ENCODE results near the gene MYEOV. TPM values are rescaled to one million over a fixed set of nuclear protein-coding genes. Genes with fewer than 3 reads are reported as not detected.

Gene MYEOV
- total RNA-seq, 1 experiment from 2014 or later, result 182 TPM

GRCh38 chr11:69316956-69317355 is 23.0 kb downstream of the MYEOV start:
- peaks cover 89% of the 10 kb centered on the region for H3F3A ChIP-seq (ENCODE audit: insufficient read depth, low read depth)
- H3K4me2 ChIP-seq, result peak overlapping the region; percentile 79
- intact Hi-C loops (cut with micrococcal nuclease; ENCODE audit: unreplicated experiment), result no loop called here
- peaks cover 100% of the 10 kb centered on the region for H3K79me2 ChIP-seq (ENCODE audit: low read depth)
- no peaks in the 10 kb centered on the region for H3K27me3 ChIP-seq (ENCODE audit: insufficient read depth, low read depth)
- H3K27ac ChIP-seq, result peak overlapping the region; percentile 93
- TF ChIP-seq EZH2 (IDR thresholded peaks at IDR 0.05; ENCODE audit: low read depth), result no peak
- no peak for TF ChIP-seq CTCF (conservative IDR thresholded peaks at IDR 0.05)
- no peak for DNase-seq
- H3K9me3 ChIP-seq (ENCODE audit: insufficient read depth, low read depth), result no peaks in the 10 kb centered on the region
- peaks cover 71% of the 10 kb centered on the region for H3K36me3 ChIP-seq (ENCODE audit: low read depth)
- no peak overlapping the region for H2AFZ ChIP-seq
- no peak overlapping the region for H3K4me3 ChIP-seq
- H4K20me1 ChIP-seq (ENCODE audit: insufficient read depth), result peaks cover 54% of the 10 kb centered on the region
- H3K9me2 ChIP-seq (ENCODE audit: insufficient read depth), result no peaks in the 10 kb centered on the region
- ChIA-PET POLR2A (ENCODE audit: unreplicated experiment) (no interaction called here), CTCF (no interaction called here)
- H3K4me1 ChIP-seq (replicated peaks; ENCODE audit: insufficient read depth), result peaks cover 79% of the 10 kb centered on the region
- BruUV-seq (replicated peaks), result no TSS peak

GRCh38 chr11:69317401-69318092 is 23.6 kb downstream of the MYEOV start:
- peaks cover 58% of the 10 kb centered on the region for H4K20me1 ChIP-seq (ENCODE audit: insufficient read depth)
- H3K36me3 ChIP-seq (ENCODE audit: low read depth), result peaks cover 75% of the 10 kb centered on the region
- H3K27ac ChIP-seq, result peak overlapping the region; percentile 93
- peaks cover 100% of the 10 kb centered on the region for H3K79me2 ChIP-seq (ENCODE audit: low read depth)
- H3K9me3 ChIP-seq (ENCODE audit: insufficient read depth, low read depth), result no peaks in the 10 kb centered on the region
- no peak for DNase-seq
- peak overlapping the region; percentile 79 for H3K4me2 ChIP-seq
- BruUV-seq (replicated peaks), result no TSS peak
- CTCF ChIA-PET, result no interaction called here
- intact Hi-C loops (cut with micrococcal nuclease; ENCODE audit: unreplicated experiment), result no loop called here
- H3K4me1 ChIP-seq (replicated peaks; ENCODE audit: insufficient read depth), result peaks cover 85% of the 10 kb centered on the region
- no peaks in the 10 kb centered on the region for H3K27me3 ChIP-seq (ENCODE audit: insufficient read depth, low read depth)
- H2AFZ ChIP-seq, result no peak overlapping the region
- H3K4me3 ChIP-seq, result no peak overlapping the region
- no peaks in the 10 kb centered on the region for H3K9me2 ChIP-seq (ENCODE audit: insufficient read depth)
- POLR2A ChIA-PET (ENCODE audit: unreplicated experiment), result no interaction called here
- H3F3A ChIP-seq (ENCODE audit: insufficient read depth, low read depth), result peaks cover 91% of the 10 kb centered on the region
- TF ChIP-seq CTCF (conservative IDR thresholded peaks at IDR 0.05), result no peak
- no peak for TF ChIP-seq EZH2 (IDR thresholded peaks at IDR 0.05; ENCODE audit: low read depth)

GRCh38 chr11:69318093-69318420 is 24.1 kb downstream of the MYEOV start:
- no peak for DNase-seq
- Histone ChIP-seq H3K9me3 (ENCODE audit: insufficient read depth, low read depth) (no peaks in the 10 kb centered on the region), H3K36me3 (ENCODE audit: low read depth) (peaks cover 77% of the 10 kb centered on the region), H3K4me1 (replicated peaks; ENCODE audit: insufficient read depth) (peaks cover 90% of the 10 kb centered on the region), H3K9me2 (ENCODE audit: insufficient read depth) (no peaks in the 10 kb centered on the region), H3K79me2 (ENCODE audit: low read depth) (peaks cover 100% of the 10 kb centered on the region), H3K4me3 (no peak overlapping the region), H2AFZ (no peak overlapping the region), H3K27me3 (ENCODE audit: insufficient read depth, low read depth) (no peaks in the 10 kb centered on the region), H3K4me2 (peak overlapping the region; percentile 79; the same call in 1 of the 2 replicates), H3K27ac (peak overlapping the region; percentile 93), H3F3A (ENCODE audit: insufficient read depth, low read depth) (peaks cover 88% of the 10 kb centered on the region), H4K20me1 (ENCODE audit: insufficient read depth) (peaks cover 60% of the 10 kb centered on the region)
- BruUV-seq (replicated peaks), result no TSS peak
- TF ChIP-seq CTCF (conservative IDR thresholded peaks at IDR 0.05) (no peak), EZH2 (IDR thresholded peaks at IDR 0.05; ENCODE audit: low read depth) (no peak)
- POLR2A ChIA-PET (ENCODE audit: unreplicated experiment), result no interaction called here
- intact Hi-C loops (cut with micrococcal nuclease; ENCODE audit: unreplicated experiment), result no loop called here
- CTCF ChIA-PET, result no interaction called here
